Stimulated activated CD4-positive, alpha-beta T cell treated with anti-CD3 and anti-CD28 coated beads, Interleukin-2, amount 100 ng/mL, for 4 hours (primary cell): ENCODE measurements around the gene OPTN.

Source experiments
- DNase-seq: peaks from one replicate; pipeline ENCODE4 v3.0.0-alpha.2; 2020; ENCODE audit warnings: low read depth

OPTN gene

GRCh38 chr10:13184276-13184675 lies 84.3 kb downstream of the OPTN start:
- DNase-seq = no peak

- no peak for DNase-seq
Measured at GRCh38 chr10:13184730-13185514, 85.0 kb downstream of the OPTN start.

GRCh38 chr10:13187135-13187534 lies 87.2 kb downstream of the OPTN start:
- DNase-seq = no peak
